Activated B cell treated with CpG ODN at 0.5 μM for 24 hours (primary cell): ENCODE data around the gene FMNL2. TPM values are rescaled to one million over a fixed set of nuclear protein-coding genes. Genes with fewer than 3 reads are reported as not detected.

ENCODE experiments used
- ATAC-seq: fragments of 200-7000 bp; cut with Tn5 transposase; one replicate; pipeline ENCODE4 v1.10.0; 2021; ENCODE audit warnings: low read depth, mild to moderate bottlenecking, moderate library complexity
- CTCF ChIA-PET: fragments of 350-600 bp; sonication (Branson Sonifier 250); formaldehyde crosslinking; loops from one replicate; lab custom pipeline; 2021; ENCODE audit warnings: antibody characterized with exemption; lab: Charles Lee
- POLR2A ChIA-PET: fragments of 350-600 bp; sonication (Branson Sonifier 250); formaldehyde crosslinking; loops from one replicate; lab custom pipeline; 2021; ENCODE audit warnings: antibody characterized with exemption; lab: Charles Lee
- DNase-seq: peaks from one replicate; pipeline ENCODE4 v3.0.0; 2022
- H3K27ac Mint-ChIP-seq: one replicate; pipeline ENCODE4 v1.8.0; 2020; ENCODE audit warnings: mixed read lengths
- H3K27me3 Mint-ChIP-seq: one replicate; pipeline ENCODE4 v1.8.0; 2021; ENCODE audit warnings: mixed read lengths
- H3K36me3 Mint-ChIP-seq: one replicate; pipeline ENCODE4 v1.8.0; 2021; ENCODE audit warnings: low read depth, mixed read lengths
- H3K4me1 Mint-ChIP-seq: one replicate; pipeline ENCODE4 v1.8.0; 2021; ENCODE audit warnings: mixed read lengths
- H3K4me3 Mint-ChIP-seq: one replicate; pipeline ENCODE4 v1.8.0; 2020; ENCODE audit warnings: mild to moderate bottlenecking, mixed read lengths
- H3K9me3 Mint-ChIP-seq: one replicate; pipeline ENCODE4 v1.8.0; 2020; ENCODE audit warnings: mixed read lengths
- CTCF ChIP-seq: fragments of 200-600 bp; IDR thresholded peaks from one replicate; pipeline ENCODE4 v1.8.0; 2022; ENCODE audit warnings: antibody characterized with exemption, mild to moderate bottlenecking
- intact Hi-C: fragments of 100-400 bp; cut with micrococcal nuclease; formaldehyde crosslinking; loops from one replicate; pipeline ENCODE4 v1.15.1; 2024
- total RNA-seq: library from RNA; stranded (reverse); gene quantifications from 2 replicates; pipeline ENCODE4 v1.2.3, GENCODE V29; 2022

The FMNL2 gene
- total RNA-seq = 2.8 and 4.0 TPM in 2 replicates

- H3K27ac Mint-ChIP-seq = peak within 1 kb of the TSS; percentile 67
- H3K9me3 Mint-ChIP-seq = no peaks in the 10 kb centered on the region
- POLR2A ChIA-PET = interaction anchor here (0.5 to 1.3 kb wide), 2 partner anchors 32 to 160 kb away, joined by 3 to 5 read pairs; partner anchors contain the start of gene STAM2
- peak within 1 kb of the TSS; percentile 85 for H3K4me3 Mint-ChIP-seq
- DNase-seq = peak; percentile 73
- no peak for TF ChIP-seq CTCF
- intact Hi-C loops = loop anchor here (1.0 to 10.0 kb wide), 8 partner anchors 71 to 1073 kb away; partner anchors contain the start of genes PRPF40A and RBM43
- peak; percentile 88 for ATAC-seq
- H3K27me3 Mint-ChIP-seq = peaks cover 5% of the 10 kb centered on the region
- H3K4me1 Mint-ChIP-seq = peaks cover 12% of the 10 kb centered on the region
- H3K36me3 Mint-ChIP-seq = no peaks in the 10 kb centered on the region
- CTCF ChIA-PET = interaction anchor here (1.6 kb wide), 1 partner anchor 310 kb away, joined by 3 read pairs; no protein-coding TSS in a partner anchor
Measured at GRCh38 chr2:152335016-152335725, at the start of gene FMNL2. FMNL2 (plus strand) TSS chr2:152335174.

- H3K36me3 Mint-ChIP-seq = no peaks in the 10 kb centered on the region
- H3K4me1 Mint-ChIP-seq = no peaks in the 10 kb centered on the region
- CTCF ChIA-PET = no interaction called here
- ATAC-seq (no peak), DNase-seq (no peak)
- no peak for TF ChIP-seq CTCF
- intact Hi-C loops = no loop called here
- H3K27ac Mint-ChIP-seq = no peak overlapping the region
- POLR2A ChIA-PET = no interaction called here
- no peak overlapping the region for H3K4me3 Mint-ChIP-seq
- no peaks in the 10 kb centered on the region for H3K27me3 Mint-ChIP-seq
- no peaks in the 10 kb centered on the region for H3K9me3 Mint-ChIP-seq
Measured at GRCh38 chr2:152292991-152293390, 42.0 kb upstream of the FMNL2 start.

- CTCF ChIA-PET = no interaction called here
- POLR2A ChIA-PET = no interaction called here
- intact Hi-C loops = no loop called here
- Mint-ChIP-seq H3K27ac (no peak overlapping the region), H3K36me3 (no peaks in the 10 kb centered on the region), H3K4me1 (no peaks in the 10 kb centered on the region), H3K9me3 (no peaks in the 10 kb centered on the region), H3K27me3 (peaks cover 12% of the 10 kb centered on the region), H3K4me3 (no peak overlapping the region)
- ATAC-seq (no peak), DNase-seq (no peak)
- TF ChIP-seq CTCF = no peak
Measured at GRCh38 chr2:152297715-152298114, 37.3 kb upstream of the FMNL2 start.

- intact Hi-C loops = no loop called here
Measured at GRCh38 chr2:152298754-152299153, 36.2 kb upstream of the FMNL2 start.

More at GRCh38 chr2:152298754-152299153, 36.2 kb upstream of the FMNL2 start:
- DNase-seq (no peak), ATAC-seq (no peak)
- TF ChIP-seq CTCF = no peak
- no peak overlapping the region for H3K27ac Mint-ChIP-seq
- no peaks in the 10 kb centered on the region for H3K9me3 Mint-ChIP-seq
- peaks cover 12% of the 10 kb centered on the region for H3K27me3 Mint-ChIP-seq
- no peaks in the 10 kb centered on the region for H3K36me3 Mint-ChIP-seq
- no peak overlapping the region for H3K4me3 Mint-ChIP-seq
- no peaks in the 10 kb centered on the region for H3K4me1 Mint-ChIP-seq
- ChIA-PET POLR2A (no interaction called here), CTCF (no interaction called here)
